Natural killer cell treated with Interleukin-12 subunit alpha and Interleukin-12 subunit beta and Interleukin-15 and Interleukin-18, amount 100 ng/mL, for 72 hours (primary cell): ENCODE measurements around the gene DMP1. TPM values are rescaled to one million over a fixed set of nuclear protein-coding genes. Genes with fewer than 3 reads are reported as not detected.
A peak's percentile ranks its signal among the peaks of the same experiment; 100 is the strongest.
"Not testable (repeated sequence)": the region's sequence is repeated elsewhere in the genome, so short reads cannot be mapped to it uniquely, and the experiment has no call there.

Source experiments
- ATAC-seq, 2 donors: fragments of 150-1000 bp; cut with Tn5 transposase in 1 of 2; sonication (Bioruptor Pico), chemical (Tn5 transposase) in 1 of 2; 2 replicates each; pipeline ENCODE4 v1.10.0; 2021
- DNase-seq: peaks from one replicate; pipeline ENCODE4 v3.0.0; 2022; ENCODE audit warnings: low spot score
- H3K27ac Mint-ChIP-seq, 2 donors: 1 replicate in 1 of 2; 2 replicates in 1 of 2; pipeline ENCODE4 v1.8.0; 2022; ENCODE audit warnings: mixed read lengths in 2 of 2, mild to moderate bottlenecking in 1 of 2, moderate library complexity in 1 of 2
- H3K27me3 Mint-ChIP-seq, 2 donors: 1 replicate in 1 of 2; 2 replicates in 1 of 2; pipeline ENCODE4 v1.8.0; 2022; ENCODE audit warnings: mixed read lengths in 2 of 2
- H3K36me3 Mint-ChIP-seq: one replicate; pipeline ENCODE4 v1.8.0; 2022; ENCODE audit warnings: mixed read lengths
- H3K4me1 Mint-ChIP-seq, 2 donors: 1 replicate in 1 of 2; 2 replicates in 1 of 2; pipeline ENCODE4 v1.8.0; 2022; ENCODE audit warnings: low read depth in 2 of 2, mixed read lengths in 2 of 2, mild to moderate bottlenecking in 1 of 2
- H3K4me3 Mint-ChIP-seq: one replicate; pipeline ENCODE4 v1.8.0; 2022; ENCODE audit warnings: mixed read lengths
- H3K9me3 Mint-ChIP-seq: 2 replicates; pipeline ENCODE4 v1.8.0; 2022; ENCODE audit warnings: mixed read lengths
- total RNA-seq, 2 donors: library from RNA; stranded (reverse); gene quantifications; one replicate each; pipeline ENCODE4 v1.2.3, GENCODE V29; 2022

The DMP1 gene
- total RNA-seq, 2 donors from 2014 or later, result not detected

GRCh38 chr4:87654487-87655044 lies 4.5 kb downstream of the DMP1 start:
- DNase-seq (no peak), ATAC-seq (no peak)
- H3K9me3 Mint-ChIP-seq, result no peaks in the 10 kb centered on the region
- H3K4me1 Mint-ChIP-seq, result no peaks in the 10 kb centered on the region
- H3K36me3 Mint-ChIP-seq, result no peaks in the 10 kb centered on the region
- H3K27me3 Mint-ChIP-seq, result peaks cover 5 to 18% of the 10 kb centered on the region in 2 donors
- H3K4me3 Mint-ChIP-seq, result no peak overlapping the region
- H3K27ac Mint-ChIP-seq, result no peak overlapping the region

- no peaks in the 10 kb centered on the region for H3K36me3 Mint-ChIP-seq
- no peak overlapping the region for H3K27ac Mint-ChIP-seq
- peaks cover 0 to 4% of the 10 kb centered on the region in 2 donors for H3K4me1 Mint-ChIP-seq
- no peak overlapping the region for H3K4me3 Mint-ChIP-seq
- H3K9me3 Mint-ChIP-seq, result peaks cover 3% of the 10 kb centered on the region
- no peak for ATAC-seq
- no peak for DNase-seq
- H3K27me3 Mint-ChIP-seq, result peaks cover 10 to 18% of the 10 kb centered on the region in 2 donors
Measured at GRCh38 chr4:87657525-87657924, 7.4 kb downstream of the DMP1 start.

GRCh38 chr4:87659247-87659931 lies 9.3 kb downstream of the DMP1 start:
- H3K36me3 Mint-ChIP-seq, result no peaks in the 10 kb centered on the region
- no peak for DNase-seq
- H3K4me3 Mint-ChIP-seq, result no peak overlapping the region
- ATAC-seq, result no peak
- no peak overlapping the region for H3K27ac Mint-ChIP-seq
- peaks cover 3% of the 10 kb centered on the region for H3K9me3 Mint-ChIP-seq
- peaks cover 0 to 4% of the 10 kb centered on the region in 2 donors for H3K4me1 Mint-ChIP-seq
- peaks cover 17 to 19% of the 10 kb centered on the region in 2 donors for H3K27me3 Mint-ChIP-seq

GRCh38 chr4:87662871-87663270 lies 12.8 kb downstream of the DMP1 start:
- DNase-seq (no peak), ATAC-seq (no peak)
- no peak overlapping the region for H3K27ac Mint-ChIP-seq
- peaks cover 0 to 4% of the 10 kb centered on the region in 2 donors for H3K4me1 Mint-ChIP-seq
- peaks cover 3% of the 10 kb centered on the region for H3K9me3 Mint-ChIP-seq
- no peak overlapping the region for H3K4me3 Mint-ChIP-seq
- H3K36me3 Mint-ChIP-seq, result no peaks in the 10 kb centered on the region
- H3K27me3 Mint-ChIP-seq, result peaks cover 15 to 17% of the 10 kb centered on the region in 2 donors

GRCh38 chr4:87669373-87669772 lies 19.3 kb downstream of the DMP1 start:
- Mint-ChIP-seq H3K4me1 (no peaks in the 10 kb centered on the region), H3K36me3 (peaks cover 20% of the 10 kb centered on the region), H3K4me3 (no peak overlapping the region), H3K27ac (no peak overlapping the region), H3K27me3 (peaks cover 5 to 23% of the 10 kb centered on the region in 2 donors), H3K9me3 (peaks cover 6% of the 10 kb centered on the region)
- DNase-seq (no peak), ATAC-seq (no peak)

GRCh38 chr4:87677731-87678130 lies 27.7 kb downstream of the DMP1 start:
- H3K27ac Mint-ChIP-seq, result no peak overlapping the region
- peaks cover 6 to 19% of the 10 kb centered on the region in 2 donors for H3K27me3 Mint-ChIP-seq
- H3K36me3 Mint-ChIP-seq, result peaks cover 4% of the 10 kb centered on the region
- no peak overlapping the region for H3K4me3 Mint-ChIP-seq
- no peaks in the 10 kb centered on the region for H3K9me3 Mint-ChIP-seq
- no peaks in the 10 kb centered on the region for H3K4me1 Mint-ChIP-seq
- ATAC-seq (no peak), DNase-seq (no peak)

- Mint-ChIP-seq H3K27me3 (peaks cover 5 to 15% of the 10 kb centered on the region in 2 donors), H3K4me3 (no peak overlapping the region), H3K9me3 (no peaks in the 10 kb centered on the region), H3K36me3 (no peaks in the 10 kb centered on the region), H3K4me1 (no peaks in the 10 kb centered on the region), H3K27ac (no peak overlapping the region)
- DNase-seq (no peak), ATAC-seq (no peak)
Measured at GRCh38 chr4:87679449-87680169, 29.5 kb downstream of the DMP1 start.

GRCh38 chr4:87680271-87680670 lies 30.2 kb downstream of the DMP1 start:
- no peak overlapping the region for H3K4me3 Mint-ChIP-seq
- H3K9me3 Mint-ChIP-seq, result no peaks in the 10 kb centered on the region
- ATAC-seq (no peak), DNase-seq (no peak)
- no peaks in the 10 kb centered on the region for H3K36me3 Mint-ChIP-seq
- no peaks in the 10 kb centered on the region for H3K4me1 Mint-ChIP-seq
- peaks cover 4 to 15% of the 10 kb centered on the region in 2 donors for H3K27me3 Mint-ChIP-seq
- H3K27ac Mint-ChIP-seq, result no peak overlapping the region

GRCh38 chr4:87688316-87688715 lies 38.2 kb downstream of the DMP1 start:
- H3K27me3 Mint-ChIP-seq, result peaks cover 3 to 8% of the 10 kb centered on the region in 2 donors
- no peaks in the 10 kb centered on the region for H3K4me1 Mint-ChIP-seq
- ATAC-seq (no peak), DNase-seq (no peak)
- H3K4me3 Mint-ChIP-seq, result no peak overlapping the region
- H3K36me3 Mint-ChIP-seq, result peaks cover 7% of the 10 kb centered on the region
- H3K27ac Mint-ChIP-seq, result no peak overlapping the region
- no peaks in the 10 kb centered on the region for H3K9me3 Mint-ChIP-seq

- not testable (repeated sequence) for DNase-seq, H3K4me3 Mint-ChIP-seq, H3K4me1 Mint-ChIP-seq, H3K36me3 Mint-ChIP-seq, ATAC-seq, H3K9me3 Mint-ChIP-seq, H3K27ac Mint-ChIP-seq
- peaks cover 3 to 17% of the 10 kb centered on the region in 2 donors for H3K27me3 Mint-ChIP-seq
Measured at GRCh38 chr4:87690947-87691346, 40.9 kb downstream of the DMP1 start.

GRCh38 chr4:87692060-87692459 lies 42.0 kb downstream of the DMP1 start:
- not testable (repeated sequence) for H3K9me3 Mint-ChIP-seq, H3K4me1 Mint-ChIP-seq, ATAC-seq, DNase-seq, H3K36me3 Mint-ChIP-seq, H3K4me3 Mint-ChIP-seq, H3K27ac Mint-ChIP-seq
- H3K27me3 Mint-ChIP-seq, result peaks cover under 1 to 17% of the 10 kb centered on the region in 2 donors

- H3K27me3 Mint-ChIP-seq, result peaks cover 0 to 9% of the 10 kb centered on the region in 2 donors
Measured at GRCh38 chr4:87697272-87697671, 47.2 kb downstream of the DMP1 start.

GRCh38 chr4:87697945-87698344 lies 47.9 kb downstream of the DMP1 start:
- ATAC-seq (peak; percentile 31 to 62), DNase-seq (no peak)
- H3K27me3 Mint-ChIP-seq, result peaks cover 0 to 9% of the 10 kb centered on the region in 2 donors
- H3K4me1 Mint-ChIP-seq, result no peaks in the 10 kb centered on the region
- no peak overlapping the region for H3K27ac Mint-ChIP-seq
- H3K36me3 Mint-ChIP-seq, result peaks cover 5% of the 10 kb centered on the region
- no peaks in the 10 kb centered on the region for H3K9me3 Mint-ChIP-seq
- no peak overlapping the region for H3K4me3 Mint-ChIP-seq

More at GRCh38 chr4:87697272-87697671, 47.2 kb downstream of the DMP1 start:
- no peaks in the 10 kb centered on the region for H3K4me1 Mint-ChIP-seq
- H3K27ac Mint-ChIP-seq, result no peak overlapping the region
- H3K9me3 Mint-ChIP-seq, result no peaks in the 10 kb centered on the region
- H3K4me3 Mint-ChIP-seq, result no peak overlapping the region
- no peak for DNase-seq
- peaks cover 5% of the 10 kb centered on the region for H3K36me3 Mint-ChIP-seq
- ATAC-seq, result peak; percentile 43 to 44

- no peak for ATAC-seq
- Mint-ChIP-seq H3K4me1 (no peaks in the 10 kb centered on the region), H3K27ac (no peak overlapping the region)
Measured at GRCh38 chr4:87698394-87698793, 48.3 kb downstream of the DMP1 start.

More at GRCh38 chr4:87698394-87698793, 48.3 kb downstream of the DMP1 start:
- peaks cover 0 to 9% of the 10 kb centered on the region in 2 donors for H3K27me3 Mint-ChIP-seq
- no peak for DNase-seq
- H3K9me3 Mint-ChIP-seq, result no peaks in the 10 kb centered on the region
- no peak overlapping the region for H3K4me3 Mint-ChIP-seq
- H3K36me3 Mint-ChIP-seq, result peaks cover 2% of the 10 kb centered on the region
